Spleen (tissue), 7 donors: ENCODE data around the gene TBX4.

ENCODE experiments used
- POLR2A ChIP-seq, 3 donors: fragments of 450-650 bp; IDR thresholded peaks; one replicate each; pipeline ENCODE4 v1.5.1; 2017; ENCODE audit warnings: antibody characterized with exemption in 3 of 3, mild to moderate bottlenecking in 1 of 3
- TF ChIP-seq, protein P1 (sequence below), 11 experiments: fragments of 200-600 bp in 7 of 11; fragments of 450-650 bp in 4 of 11; sonication (generic) in 4 of 11; IDR thresholded peaks in 8 of 11; conservative IDR thresholded peaks in 3 of 11; 1 replicate in 7 of 11; 2 replicates in 4 of 11; pipeline versions ENCODE4 v1.4.0 to v1.8.0; 2016 to 2021; ENCODE audit warnings: antibody characterized with exemption in 11 of 11, inconsistent platforms in 4 of 11, mild to moderate bottlenecking in 1 of 11
- donor health status: DM: no; HTN: no; CAD: no; lungs with moderate emphysema.
- donor health status: DM: no; HTN: no; CAD: no.
- donor health status: DM: no; HTN: no; CAD: no.

- no peak for TF ChIP-seq POLR2A (IDR thresholded peaks at IDR 0.05)
- TF ChIP-seq, protein P1, sequence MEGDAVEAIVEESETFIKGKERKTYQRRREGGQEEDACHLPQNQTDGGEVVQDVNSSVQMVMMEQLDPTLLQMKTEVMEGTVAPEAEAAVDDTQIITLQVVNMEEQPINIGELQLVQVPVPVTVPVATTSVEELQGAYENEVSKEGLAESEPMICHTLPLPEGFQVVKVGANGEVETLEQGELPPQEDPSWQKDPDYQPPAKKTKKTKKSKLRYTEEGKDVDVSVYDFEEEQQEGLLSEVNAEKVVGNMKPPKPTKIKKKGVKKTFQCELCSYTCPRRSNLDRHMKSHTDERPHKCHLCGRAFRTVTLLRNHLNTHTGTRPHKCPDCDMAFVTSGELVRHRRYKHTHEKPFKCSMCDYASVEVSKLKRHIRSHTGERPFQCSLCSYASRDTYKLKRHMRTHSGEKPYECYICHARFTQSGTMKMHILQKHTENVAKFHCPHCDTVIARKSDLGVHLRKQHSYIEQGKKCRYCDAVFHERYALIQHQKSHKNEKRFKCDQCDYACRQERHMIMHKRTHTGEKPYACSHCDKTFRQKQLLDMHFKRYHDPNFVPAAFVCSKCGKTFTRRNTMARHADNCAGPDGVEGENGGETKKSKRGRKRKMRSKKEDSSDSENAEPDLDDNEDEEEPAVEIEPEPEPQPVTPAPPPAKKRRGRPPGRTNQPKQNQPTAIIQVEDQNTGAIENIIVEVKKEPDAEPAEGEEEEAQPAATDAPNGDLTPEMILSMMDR (IDR thresholded peaks at IDR 0.05 in 8 of 11, conservative IDR thresholded peaks at IDR 0.05 in 3 of 11) = no peak
Measured at GRCh38 chr17:61475726-61476125, 23.5 kb downstream of the TBX4 start.
